Retinal pigment epithelial cell (primary cell): Measurements from ENCODE around the gene BNIP5.

Experiments used
- DNase-seq: peaks from one replicate; pipeline ENCODE4 v3.0.0-alpha.2; 2010; ENCODE audit warnings: low read depth
- H3K4me3 ChIP-seq: 2 replicates; pipeline ENCODE4 v1.5.1; 2011; ENCODE audit warnings: mild to moderate bottlenecking, low read length, control low read depth, moderate library complexity
- TF ChIP-seq, protein P1 (sequence below): conservative IDR thresholded peaks from 2 replicates; pipeline ENCODE4 v1.5.1; 2011; ENCODE audit warnings: low read depth, low read length, control low read depth, inconsistent platforms

Gene BNIP5, protein sequence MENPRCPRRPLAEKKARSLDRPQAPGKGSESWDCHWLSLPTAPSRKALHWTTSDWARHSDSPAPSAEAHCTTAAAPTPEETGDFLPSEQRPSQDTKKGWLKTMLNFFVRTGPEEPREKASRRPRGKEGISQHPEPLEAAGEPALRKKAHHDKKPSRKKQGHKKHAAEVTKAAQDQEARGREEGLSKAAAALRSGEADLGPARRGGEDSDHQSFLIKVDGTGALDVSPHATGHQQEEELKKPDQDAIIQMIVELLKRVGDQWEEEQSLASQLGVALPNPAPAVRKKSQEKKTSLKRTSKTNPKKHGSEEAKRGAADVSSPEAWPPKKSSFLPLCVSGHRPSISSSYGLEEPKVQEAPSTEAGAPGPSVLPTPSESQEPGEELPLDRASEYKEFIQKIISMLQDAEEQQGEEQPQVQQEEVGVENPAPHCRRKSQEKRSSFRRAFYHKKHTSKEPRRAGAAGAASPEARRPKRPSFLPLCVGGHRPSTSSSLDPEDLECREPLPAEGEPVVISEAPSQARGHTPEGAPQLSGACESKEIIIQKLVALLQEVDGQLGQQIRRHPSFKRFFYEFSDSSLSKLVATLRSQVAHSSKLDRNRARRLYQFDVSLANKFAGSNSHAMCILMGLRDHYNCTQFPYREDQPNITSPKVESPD

DNA sequence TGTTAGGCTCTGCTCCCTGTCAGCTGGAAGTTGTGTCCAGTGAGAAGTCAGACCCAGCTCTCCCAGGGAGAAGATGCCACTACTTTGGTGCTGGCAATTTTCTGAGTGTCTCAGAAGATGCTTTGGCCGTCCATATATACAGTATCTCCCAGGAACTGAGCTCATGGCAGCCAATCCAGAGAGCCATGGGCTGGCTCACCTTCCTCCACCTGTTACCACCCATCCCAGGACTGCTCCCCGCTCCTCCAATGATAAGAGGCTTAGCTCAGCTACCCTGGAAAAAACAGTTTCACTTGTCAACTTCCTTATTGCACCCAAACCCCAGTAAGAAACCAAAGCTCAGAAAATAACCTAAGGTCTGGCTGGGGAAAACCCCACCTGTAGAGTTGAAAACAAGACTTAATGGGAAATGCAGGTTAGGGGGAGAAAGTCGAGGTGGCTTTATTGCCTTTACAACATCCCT lies at the start of gene BNIP5:
TSS of gene BNIP5 (minus strand) at position 110 of the 463 bp plus-strand sequence. CDS start 6,198 bp downstream, outside the sequence.
- TF ChIP-seq, protein P1, sequence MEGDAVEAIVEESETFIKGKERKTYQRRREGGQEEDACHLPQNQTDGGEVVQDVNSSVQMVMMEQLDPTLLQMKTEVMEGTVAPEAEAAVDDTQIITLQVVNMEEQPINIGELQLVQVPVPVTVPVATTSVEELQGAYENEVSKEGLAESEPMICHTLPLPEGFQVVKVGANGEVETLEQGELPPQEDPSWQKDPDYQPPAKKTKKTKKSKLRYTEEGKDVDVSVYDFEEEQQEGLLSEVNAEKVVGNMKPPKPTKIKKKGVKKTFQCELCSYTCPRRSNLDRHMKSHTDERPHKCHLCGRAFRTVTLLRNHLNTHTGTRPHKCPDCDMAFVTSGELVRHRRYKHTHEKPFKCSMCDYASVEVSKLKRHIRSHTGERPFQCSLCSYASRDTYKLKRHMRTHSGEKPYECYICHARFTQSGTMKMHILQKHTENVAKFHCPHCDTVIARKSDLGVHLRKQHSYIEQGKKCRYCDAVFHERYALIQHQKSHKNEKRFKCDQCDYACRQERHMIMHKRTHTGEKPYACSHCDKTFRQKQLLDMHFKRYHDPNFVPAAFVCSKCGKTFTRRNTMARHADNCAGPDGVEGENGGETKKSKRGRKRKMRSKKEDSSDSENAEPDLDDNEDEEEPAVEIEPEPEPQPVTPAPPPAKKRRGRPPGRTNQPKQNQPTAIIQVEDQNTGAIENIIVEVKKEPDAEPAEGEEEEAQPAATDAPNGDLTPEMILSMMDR = no peak
- no peak within 1 kb of the TSS for H3K4me3 ChIP-seq
- no peak for DNase-seq

DNA sequence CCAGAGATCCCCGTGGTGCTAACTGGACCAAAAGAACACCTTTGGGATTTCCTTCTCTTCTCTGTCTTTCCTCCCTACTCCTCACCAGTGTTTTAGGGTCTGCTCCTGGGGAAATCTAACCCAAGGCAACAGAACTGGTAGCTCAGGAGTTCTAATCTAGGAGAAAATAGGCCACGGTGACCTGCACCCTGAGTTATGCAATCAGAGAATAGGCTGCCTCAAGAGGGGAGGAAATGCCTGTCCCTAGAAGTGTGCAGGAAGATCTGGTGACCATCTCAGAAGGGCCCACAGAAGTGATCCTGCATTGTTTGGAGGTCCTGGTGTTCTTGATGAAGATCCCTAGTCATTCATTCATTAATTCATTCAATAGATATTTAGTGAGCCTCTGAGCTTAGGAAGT lies 47.4 kb upstream of the BNIP5 start:
- DNase-seq = no peak
- H3K4me3 ChIP-seq = no peak overlapping the region
- TF ChIP-seq, protein P1 = no peak

DNA sequence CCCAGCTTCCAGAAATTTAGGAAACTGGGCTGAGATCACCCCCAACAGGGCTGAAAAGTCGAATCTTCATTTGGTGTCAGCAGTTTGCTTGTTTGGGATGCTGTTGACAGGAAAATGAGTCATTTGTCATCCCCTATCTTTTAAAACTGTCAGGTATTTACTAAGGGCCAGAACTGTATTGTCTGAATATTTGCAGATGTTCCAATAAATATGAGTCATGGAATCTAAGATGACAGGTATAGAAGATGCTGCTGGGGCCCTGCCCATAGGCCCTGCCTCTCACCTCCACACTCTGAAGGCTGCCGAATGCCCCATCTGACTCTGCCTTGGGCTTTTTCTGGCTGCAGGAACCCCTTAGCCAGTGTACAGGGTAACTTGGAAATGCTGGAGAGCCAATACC lies 46.9 kb upstream of the BNIP5 start:
- TF ChIP-seq, protein P1 = no peak
- H3K4me3 ChIP-seq = no peak overlapping the region
- no peak for DNase-seq

DNA sequence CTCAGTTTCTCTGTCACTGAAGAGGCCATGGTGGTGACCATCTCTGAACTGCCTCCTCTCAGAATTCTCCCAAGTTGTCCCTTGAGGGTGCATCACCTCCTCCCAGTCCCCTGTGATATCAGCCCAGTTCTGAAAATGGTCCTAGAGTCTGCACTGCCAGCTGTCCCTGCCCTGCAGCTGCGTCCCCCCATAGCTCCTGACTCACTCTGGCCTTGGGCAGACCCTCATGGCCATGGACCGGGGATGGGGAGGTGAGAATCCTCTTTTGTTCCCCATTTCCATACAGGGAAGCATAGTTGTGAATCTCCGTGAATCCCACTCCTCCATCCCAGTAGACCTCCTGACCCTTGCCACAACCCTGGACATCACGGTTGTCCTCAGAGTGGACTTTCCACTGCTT lies 46.3 kb upstream of the BNIP5 start:
- no peak overlapping the region for H3K4me3 ChIP-seq
- DNase-seq = no peak
- TF ChIP-seq, protein P1 = no peak

DNA sequence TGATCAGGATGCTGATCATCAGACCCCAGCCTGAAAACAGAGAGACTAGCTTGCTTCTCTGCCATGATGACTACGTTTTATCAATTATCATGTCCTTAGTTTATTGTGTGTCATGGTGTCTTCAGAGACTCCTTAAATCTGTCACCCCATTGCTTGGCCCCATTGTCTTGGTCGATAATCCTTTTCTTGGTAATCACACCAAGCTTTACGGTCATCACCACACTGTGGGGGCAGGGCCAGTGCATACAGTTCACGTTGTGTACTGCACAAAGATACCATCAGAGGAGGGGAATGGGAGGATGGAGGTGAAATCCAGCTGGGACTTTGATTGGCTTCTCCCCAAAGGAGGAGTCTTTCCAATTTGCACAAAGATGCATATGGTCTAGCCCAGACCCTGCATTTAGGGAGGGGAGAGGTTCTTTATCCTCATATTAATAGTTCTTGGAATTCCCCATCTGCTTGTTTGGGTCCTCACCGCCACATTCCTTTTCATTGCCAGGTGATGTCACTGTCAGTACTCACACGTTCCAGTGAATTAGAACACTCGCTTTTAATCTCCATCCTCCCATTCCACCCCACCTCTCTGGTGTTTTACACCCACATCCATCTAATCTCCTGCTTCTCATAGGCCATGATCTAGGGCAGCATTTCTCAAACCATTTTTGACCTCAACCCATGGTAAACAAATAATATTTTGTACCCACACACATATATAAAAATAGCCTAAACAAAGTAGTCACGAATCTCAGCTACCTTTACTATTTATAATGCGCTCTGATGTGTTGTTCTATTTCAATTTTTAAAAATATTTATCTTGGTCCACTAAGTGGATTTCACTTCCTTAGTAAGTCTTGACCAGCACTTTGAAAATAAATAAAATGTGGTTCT lies 45.1 kb upstream of the BNIP5 start:
- TF ChIP-seq, protein P1 = no peak
- no peak for DNase-seq

DNA sequence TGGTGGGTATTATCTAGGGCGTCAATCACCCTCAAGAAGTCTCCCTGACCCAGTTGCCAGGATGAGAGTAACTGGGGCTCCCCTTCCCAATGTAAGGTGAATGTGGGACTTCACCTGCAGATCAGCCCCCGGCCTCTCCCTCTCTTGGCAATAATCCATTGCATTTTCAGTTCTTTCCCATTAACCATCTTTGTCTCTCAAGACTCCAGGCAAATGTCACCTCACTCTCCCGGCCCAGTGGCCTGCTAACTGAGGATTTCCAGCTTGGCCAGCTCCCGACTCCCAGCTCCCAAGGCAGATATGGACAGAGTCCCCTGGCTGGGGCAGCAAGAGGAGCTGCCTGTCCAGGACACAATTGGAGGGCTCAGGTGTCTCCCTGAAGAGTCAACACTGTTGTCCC lies 43.5 kb upstream of the BNIP5 start:
- TF ChIP-seq, protein P1 = no peak
- DNase-seq = no peak
- H3K4me3 ChIP-seq = no peak overlapping the region

More for the DNA sequence above, 45.1 kb upstream of the BNIP5 start:
- no peak overlapping the region for H3K4me3 ChIP-seq
